Activated CD8-positive, alpha-beta memory T cell treated with anti-CD3 and anti-CD28 coated beads, Interleukin-2, amount 50 U/mL, for 4 hours (primary cell): ENCODE data around the gene IL24.
"Not testable (repeated sequence)": the region's sequence is repeated elsewhere in the genome, so short reads cannot be mapped to it uniquely, and the experiment has no call there.

Experiments used
- DNase-seq: peaks from one replicate; pipeline ENCODE4 v3.0.0-alpha.2; 2020

Gene IL24

GRCh38 chr1:206905295-206906164 lies 8.3 kb downstream of the IL24 start:
- peak; percentile 44 for DNase-seq

GRCh38 chr1:206907304-206907991 lies 10.2 kb downstream of the IL24 start:
- no peak for DNase-seq

GRCh38 chr1:206908038-206908437 lies 10.8 kb downstream of the IL24 start:
- DNase-seq, result no peak

GRCh38 chr1:206909161-206909882 lies 12.1 kb downstream of the IL24 start:
- DNase-seq, result peak; percentile 52

GRCh38 chr1:206909883-206910318 lies 12.7 kb downstream of the IL24 start:
- DNase-seq, result no peak

GRCh38 chr1:206911064-206911663 lies 13.9 kb downstream of the IL24 start:
- DNase-seq, result no peak

GRCh38 chr1:206912445-206913095 lies 15.3 kb downstream of the IL24 start:
- DNase-seq, result peak; percentile 51

GRCh38 chr1:206913766-206914537 lies 16.7 kb downstream of the IL24 start:
- DNase-seq, result no peak

GRCh38 chr1:206915030-206915735 lies 17.9 kb downstream of the IL24 start:
- DNase-seq, result no peak

- no peak for DNase-seq
Measured at GRCh38 chr1:206916000-206916709, 18.9 kb downstream of the IL24 start.

GRCh38 chr1:206918076-206918475 lies 20.8 kb downstream of the IL24 start:
- DNase-seq, result no peak

- DNase-seq, result no peak
Measured at GRCh38 chr1:206921772-206922265, 24.6 kb downstream of the IL24 start, which contains the start of gene FCMR. TSS of gene FCMR (minus strand) at chr1:206921941. CDS start at chr1:206921854, 87 bp downstream.

- DNase-seq, result no peak
Measured at GRCh38 chr1:206922524-206922923, 25.3 kb downstream of the IL24 start.

- DNase-seq, result peak; percentile 75
Measured at GRCh38 chr1:206923009-206923960, 26.0 kb downstream of the IL24 start.

- DNase-seq, result not testable (repeated sequence)
Measured at GRCh38 chr1:206923961-206924557, 26.8 kb downstream of the IL24 start.

GRCh38 chr1:206924592-206925105 lies 27.4 kb downstream of the IL24 start:
- DNase-seq, result no peak

GRCh38 chr1:206925106-206925736 lies 28.0 kb downstream of the IL24 start:
- peak; percentile 65 for DNase-seq

GRCh38 chr1:206926286-206926685 lies 29.0 kb downstream of the IL24 start:
- no peak for DNase-seq
